NCI-H510A (cell line): Measurements from ENCODE around the gene HHATL.

Experiments used
- DNase-seq: peaks from one replicate; lab custom pipeline; 2025; lab: John Stamatoyannopoulos, UW

The HHATL gene

GRCh38 chr3:42652611-42653302 is 49.8 kb downstream of the HHATL start:
- no peak for DNase-seq

GRCh38 chr3:42652251-42652610 is 50.4 kb downstream of the HHATL start:
- DNase-seq: no peak

- DNase-seq: no peak
These were observed 51.1 kb downstream of the HHATL start for GRCh38 chr3:42651248-42652091.

GRCh38 chr3:42649783-42650182 is 52.8 kb downstream of the HHATL start:
- no peak for DNase-seq

- no peak for DNase-seq
These were observed 53.6 kb downstream of the HHATL start for GRCh38 chr3:42649006-42649405.

- DNase-seq: no peak
These were observed 54.7 kb downstream of the HHATL start for GRCh38 chr3:42647821-42648459.
